Measurements from ENCODE around the gene GSC. TPM values are rescaled to one million over a fixed set of nuclear protein-coding genes. Genes with fewer than 3 reads are reported as not detected.
"Not testable (repeated sequence)": the region's sequence is repeated elsewhere in the genome, so short reads cannot be mapped to it uniquely, and the experiment has no call there.

Gene GSC
- total RNA-seq, 1 donor from 2014 or later = not detected

DNA sequence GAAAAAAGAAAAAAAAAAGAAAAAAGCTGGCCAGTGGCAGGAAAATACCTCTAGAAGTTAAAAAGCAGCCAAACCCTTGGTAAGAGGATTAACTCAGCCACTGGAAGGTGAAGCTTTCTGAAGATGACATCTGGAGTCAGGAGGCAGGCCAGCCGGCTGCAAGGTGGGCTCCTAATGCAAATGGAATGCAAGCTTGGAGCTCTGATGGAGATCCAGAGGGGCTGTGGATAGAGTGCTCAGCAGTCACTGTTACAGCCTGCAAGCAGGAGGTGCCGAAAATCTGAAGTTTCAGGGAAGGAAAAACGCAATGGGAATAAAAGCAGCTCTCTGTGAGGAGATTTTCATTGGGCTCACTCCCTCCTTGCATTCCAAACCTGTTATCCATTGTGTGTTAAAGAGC lies 41.0 kb downstream of the GSC start:
- Histone ChIP-seq H3K36me3 (ENCODE audit: control insufficient read depth, insufficient read depth, low read length) (no peaks in the 10 kb centered on the region), H3K27me3 (ENCODE audit: control insufficient read depth, insufficient read depth, low read length) (no peaks in the 10 kb centered on the region), H3K4me3 (ENCODE audit: low read depth, low read length) (no peak overlapping the region)
- no peak for DNase-seq (ENCODE audit: low read depth)
- TF ChIP-seq, protein P1, sequence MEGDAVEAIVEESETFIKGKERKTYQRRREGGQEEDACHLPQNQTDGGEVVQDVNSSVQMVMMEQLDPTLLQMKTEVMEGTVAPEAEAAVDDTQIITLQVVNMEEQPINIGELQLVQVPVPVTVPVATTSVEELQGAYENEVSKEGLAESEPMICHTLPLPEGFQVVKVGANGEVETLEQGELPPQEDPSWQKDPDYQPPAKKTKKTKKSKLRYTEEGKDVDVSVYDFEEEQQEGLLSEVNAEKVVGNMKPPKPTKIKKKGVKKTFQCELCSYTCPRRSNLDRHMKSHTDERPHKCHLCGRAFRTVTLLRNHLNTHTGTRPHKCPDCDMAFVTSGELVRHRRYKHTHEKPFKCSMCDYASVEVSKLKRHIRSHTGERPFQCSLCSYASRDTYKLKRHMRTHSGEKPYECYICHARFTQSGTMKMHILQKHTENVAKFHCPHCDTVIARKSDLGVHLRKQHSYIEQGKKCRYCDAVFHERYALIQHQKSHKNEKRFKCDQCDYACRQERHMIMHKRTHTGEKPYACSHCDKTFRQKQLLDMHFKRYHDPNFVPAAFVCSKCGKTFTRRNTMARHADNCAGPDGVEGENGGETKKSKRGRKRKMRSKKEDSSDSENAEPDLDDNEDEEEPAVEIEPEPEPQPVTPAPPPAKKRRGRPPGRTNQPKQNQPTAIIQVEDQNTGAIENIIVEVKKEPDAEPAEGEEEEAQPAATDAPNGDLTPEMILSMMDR (IDR thresholded peaks at IDR 0.05; ENCODE audit: insufficient read depth, low read length, poor library complexity, severe bottlenecking) = no peak

DNA sequence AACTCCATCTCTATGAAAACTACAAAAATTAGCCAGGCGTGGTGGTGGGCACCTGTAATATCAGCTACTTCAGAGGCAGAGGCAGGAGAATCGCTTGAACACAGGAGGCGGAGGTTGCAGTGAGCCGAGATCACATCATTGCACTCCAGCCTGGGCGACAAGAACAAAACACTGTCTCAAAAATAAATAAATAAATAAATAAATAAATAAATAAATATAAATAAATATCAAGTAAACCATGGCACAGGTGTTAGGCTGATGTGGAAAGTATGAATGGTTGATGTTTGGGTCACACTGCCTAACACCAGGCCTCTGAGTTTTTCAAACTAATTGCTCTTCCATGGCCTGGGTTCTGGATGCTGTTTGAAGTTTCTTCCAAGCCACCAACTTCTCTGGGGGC lies 41.5 kb downstream of the GSC start:
- H3K36me3 ChIP-seq (ENCODE audit: control insufficient read depth, insufficient read depth, low read length); DNase-seq (ENCODE audit: low read depth); H3K4me3 ChIP-seq (ENCODE audit: low read depth, low read length); H3K27me3 ChIP-seq (ENCODE audit: control insufficient read depth, insufficient read depth, low read length): not testable (repeated sequence)

DNA sequence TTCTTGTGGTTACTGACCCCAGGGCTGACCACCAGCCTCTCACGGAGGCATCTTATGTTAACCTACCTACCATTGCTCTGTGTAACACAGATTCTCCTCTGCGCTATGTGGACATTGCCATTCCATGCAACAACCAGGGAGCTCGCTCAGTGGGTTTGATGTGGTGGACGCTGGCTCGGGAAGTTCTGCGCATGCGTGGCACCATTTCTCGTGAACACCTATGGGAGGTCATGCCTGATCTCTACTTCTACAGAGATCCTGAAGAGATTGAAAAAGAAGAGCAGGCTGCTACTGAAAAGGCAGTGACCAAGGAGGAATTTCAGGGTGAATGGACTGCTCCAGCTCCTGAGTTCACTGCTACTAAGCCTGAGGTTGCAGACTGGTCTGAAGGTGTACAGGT lies 43.3 kb downstream of the GSC start:
- not testable (repeated sequence) for H3K36me3 ChIP-seq (ENCODE audit: control insufficient read depth, insufficient read depth, low read length); H3K4me3 ChIP-seq (ENCODE audit: low read depth, low read length); DNase-seq (ENCODE audit: low read depth); H3K27me3 ChIP-seq (ENCODE audit: control insufficient read depth, insufficient read depth, low read length)

DNA sequence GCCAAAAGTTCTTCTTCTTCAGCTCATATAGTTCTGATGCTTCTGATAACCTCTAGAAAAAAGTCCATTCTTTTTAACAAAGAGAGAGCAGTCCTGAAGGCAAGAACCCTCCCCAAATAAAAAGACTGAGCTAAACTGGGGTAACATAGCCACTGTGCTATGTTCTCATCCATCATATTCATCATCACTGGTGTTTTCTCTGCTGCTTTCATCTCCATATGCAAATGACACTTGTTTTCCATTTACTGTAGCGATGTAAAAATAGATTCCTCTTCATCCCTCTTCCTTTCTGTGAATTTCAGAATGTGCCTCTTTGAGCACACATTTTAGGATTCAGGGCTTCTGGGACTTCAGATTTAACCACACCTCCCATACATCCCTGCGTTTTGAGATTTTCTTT lies 44.9 kb downstream of the GSC start:
- TF ChIP-seq, protein P1 (IDR thresholded peaks at IDR 0.05; ENCODE audit: insufficient read depth, low read length, poor library complexity, severe bottlenecking) = no peak
- no peak overlapping the region for H3K4me3 ChIP-seq (ENCODE audit: low read depth, low read length)
- H3K27me3 ChIP-seq (ENCODE audit: control insufficient read depth, insufficient read depth, low read length) = no peaks in the 10 kb centered on the region
- DNase-seq (ENCODE audit: low read depth) = no peak
- H3K36me3 ChIP-seq (ENCODE audit: control insufficient read depth, insufficient read depth, low read length) = no peaks in the 10 kb centered on the region

DNA sequence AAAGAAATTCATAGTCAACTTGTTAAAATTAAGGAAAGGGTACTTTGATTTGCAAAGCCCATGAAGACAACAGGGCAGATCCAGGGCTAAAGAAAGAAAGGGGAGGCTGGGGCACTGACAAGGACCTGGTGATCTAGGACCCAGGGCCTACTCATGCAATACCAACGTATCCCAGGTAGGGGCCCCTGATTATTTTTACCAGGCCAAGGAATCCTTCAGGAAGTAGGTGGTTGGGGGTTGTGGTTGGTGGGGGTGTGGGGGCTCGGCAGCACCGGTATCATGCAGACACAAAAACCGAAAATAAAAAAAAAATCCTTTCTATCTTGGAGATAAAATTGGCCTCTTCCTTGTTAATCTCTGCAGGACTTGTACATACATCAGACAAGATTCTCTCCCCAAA lies 47.5 kb downstream of the GSC start:
- Histone ChIP-seq H3K4me3 (ENCODE audit: low read depth, low read length) (no peak overlapping the region), H3K27me3 (ENCODE audit: control insufficient read depth, insufficient read depth, low read length) (no peaks in the 10 kb centered on the region), H3K36me3 (ENCODE audit: control insufficient read depth, insufficient read depth, low read length) (no peaks in the 10 kb centered on the region)
- TF ChIP-seq, protein P1 (IDR thresholded peaks at IDR 0.05; ENCODE audit: insufficient read depth, low read length, poor library complexity, severe bottlenecking) = no peak
- DNase-seq (ENCODE audit: low read depth) = no peak

Other genes starting within 250 kb of the GSC start
- not detected in 2 replicates for gene SERPINA4, start 208.7 kb downstream of the GSC start, total RNA-seq
- gene SERPINA5, start 188.7 kb downstream of the GSC start, total RNA-seq = 1.9 and 2.1 TPM in 2 replicates
- 33.9 and 45.3 TPM in 2 replicates for gene SERPINA3, start 157.7 kb downstream of the GSC start, total RNA-seq